HepG2 (cell line): ENCODE results near the gene RABL2A. TPM values are rescaled to one million over a fixed set of nuclear protein-coding genes. Genes with fewer than 3 reads are reported as not detected.

Experiments used
- ADNP ChIP-seq: sonication (generic); formaldehyde crosslinking; IDR thresholded peaks from 2 replicates; pipeline ENCODE4 v1.4.0; 2020; ENCODE audit warnings: missing genetic modification reagents
- EED ChIP-seq: sonication (generic); formaldehyde crosslinking; IDR thresholded peaks from 2 replicates; pipeline ENCODE4 v1.5.0; 2020; ENCODE audit warnings: mild to moderate bottlenecking, missing genetic modification reagents
- GMEB2 ChIP-seq: IDR thresholded peaks from 2 replicates; pipeline ENCODE4 v1.6.1; 2016; ENCODE audit warnings: missing biosample characterization, missing genetic modification reagents, low read depth
- GZF1 ChIP-seq: sonication (generic); formaldehyde crosslinking; IDR thresholded peaks from 2 replicates; pipeline ENCODE4 v1.5.1; 2020; ENCODE audit warnings: mild to moderate bottlenecking, missing genetic modification reagents
- KAT7 ChIP-seq: IDR thresholded peaks from 2 replicates; pipeline ENCODE4 v1.6.1; 2018; ENCODE audit warnings: borderline replicate concordance, missing compliant biosample characterization
- KLF15 ChIP-seq: sonication (generic); formaldehyde crosslinking; IDR thresholded peaks from 2 replicates; pipeline ENCODE4 v1.8.1; 2023; ENCODE audit warnings: borderline replicate concordance, mild to moderate bottlenecking, inconsistent platforms, missing genetic modification reagents, mixed read lengths
- MTA1 ChIP-seq: sonication (generic); formaldehyde crosslinking; IDR thresholded peaks from 2 replicates; pipeline ENCODE4 v1.4.0; 2020; ENCODE audit warnings: missing genetic modification reagents, mild to moderate bottlenecking, borderline replicate concordance
- NR3C1 ChIP-seq: sonication (generic); formaldehyde crosslinking; IDR thresholded peaks from 2 replicates; pipeline ENCODE4 v1.4.0; 2020; ENCODE audit warnings: missing genetic modification reagents
- PRDM10 ChIP-seq: sonication (generic); formaldehyde crosslinking; IDR thresholded peaks from 2 replicates; pipeline ENCODE4 v1.4.0; 2020; ENCODE audit warnings: low read depth, missing genetic modification reagents
- TIGD3 ChIP-seq: sonication (generic); formaldehyde crosslinking; IDR thresholded peaks from 2 replicates; pipeline ENCODE4 v1.5.1; 2020; ENCODE audit warnings: mild to moderate bottlenecking, missing genetic modification reagents, borderline replicate concordance
- TOE1 ChIP-seq: sonication (generic); formaldehyde crosslinking; IDR thresholded peaks from 2 replicates; pipeline ENCODE4 v1.4.0; 2020; ENCODE audit warnings: mild to moderate bottlenecking, missing genetic modification reagents
- ZKSCAN5 ChIP-seq: sonication (generic); formaldehyde crosslinking; IDR thresholded peaks from 2 replicates; pipeline ENCODE4 v1.5.1; 2020; ENCODE audit warnings: mild to moderate bottlenecking, missing genetic modification reagents
- ZMAT3 ChIP-seq: sonication (generic); formaldehyde crosslinking; conservative IDR thresholded peaks from 2 replicates; pipeline ENCODE4 v1.7.0; 2021; ENCODE audit warnings: missing genetic modification reagents
- ZNF256 ChIP-seq: sonication (generic); formaldehyde crosslinking; conservative IDR thresholded peaks from 2 replicates; pipeline ENCODE4 v1.4.0; 2020; ENCODE audit warnings: missing genetic modification reagents
- ZNF280B ChIP-seq: sonication (generic); formaldehyde crosslinking; IDR thresholded peaks from 2 replicates; pipeline ENCODE4 v1.5.0; 2020; ENCODE audit warnings: missing genetic modification reagents, mild to moderate bottlenecking, borderline replicate concordance
- ZNF280D ChIP-seq: sonication (generic); formaldehyde crosslinking; IDR thresholded peaks from 2 replicates; pipeline ENCODE4 v1.5.1; 2020; ENCODE audit warnings: mild to moderate bottlenecking, missing genetic modification reagents
- ZNF614 ChIP-seq: IDR thresholded peaks from 2 replicates; pipeline ENCODE4 v1.6.1; 2018; ENCODE audit warnings: missing biosample characterization, missing genetic modification reagents, inconsistent platforms, borderline replicate concordance
- polyA plus RNA-seq, 8 experiments: library from polyadenylated mRNA; depleted of rRNA in 3 of 8; stranded (reverse) in 7 of 8; unstranded in 1 of 8; fragments of >200 nt; fragmentation: Illumina TruSeq in 4 of 8; extraction: Trizol in 4 of 8; gene quantifications; 2 replicates each; pipeline versions ENCODE4 v1.2.1 to v1.2.3, GENCODE V29; 2011 to 2016; ENCODE audit warnings: low read depth in 4 of 8, missing spikeins in 1 of 8, mixed read lengths in 1 of 8; ENCODE audit not compliant: insufficient read depth in 1 of 8
- total RNA-seq, 5 experiments: library from RNA; depleted of rRNA; stranded (reverse); fragments of >200 nt; fragmentation: Illumina TruSeq; extraction: Trizol; gene quantifications; 2 replicates each; pipeline ENCODE4 v1.2.3, GENCODE V29; 2016; ENCODE audit warnings: low read depth in 1 of 5

The RABL2A gene
- total and polyA plus RNA-seq, 2 of the 13 experiments (the other 11 are each of a cell fraction or from before 2014, with no cell fraction given), result 9.6 to 13.4 TPM

- TF ChIP-seq ZNF280D (CRISPR knock-in tag), result peak; percentile 85; the same call in 1 of the 2 replicates
- TF ChIP-seq KAT7 (CRISPR knock-in tag), result peak; percentile 100
- TF ChIP-seq PRDM10 (CRISPR knock-in tag), result peak; percentile 80; the same call in 1 of the 2 replicates
- peak; percentile 80; the same call in 1 of the 2 replicates for TF ChIP-seq NR3C1 (CRISPR knock-in tag)
- peak; percentile 94 for TF ChIP-seq ZNF256 (CRISPR knock-in tag)
- peak; percentile 96 for TF ChIP-seq ZNF280B (CRISPR knock-in tag)
- TF ChIP-seq ZNF614, result peak; percentile 96; the same call in 1 of the 2 replicates
- TF ChIP-seq ADNP (CRISPR knock-in tag), result peak; percentile 88
- peak; percentile 97; the same call in 1 of the 2 replicates for TF ChIP-seq MTA1
- TF ChIP-seq EED (CRISPR knock-in tag), result peak; percentile 98
- peak; percentile 85 for TF ChIP-seq TOE1 (CRISPR knock-in tag)
- peak; percentile 52; the same call in 1 of the 2 replicates for TF ChIP-seq ZKSCAN5
- TF ChIP-seq ZMAT3, result peak; percentile 97
- TF ChIP-seq GMEB2 (CRISPR knock-in tag), result 0 out of 2 replicates have a peak, but pooled peaks have one; percentile 43
- TF ChIP-seq GZF1 (CRISPR knock-in tag), result peak; percentile 81
- peak; percentile 89; the same call in 1 of the 2 replicates for TF ChIP-seq KLF15 (CRISPR knock-in tag)
- peak; percentile 85; the same call in 1 of the 2 replicates for TF ChIP-seq TIGD3
These were observed 43.4 kb upstream of the RABL2A start (continued) for GRCh38 chr2:113583521-113584225.
